Ascending aorta (tissue), 2 donors: ENCODE results near the gene NCBP3. TPM values are rescaled to one million over a fixed set of nuclear protein-coding genes. Genes with fewer than 3 reads are reported as not detected.

Experiments used
- DNase-seq, 2 donors: peaks; one replicate each; pipeline ENCODE4 v3.0.0-alpha.2; 2019; ENCODE audit warnings: low spot score in 2 of 2
- H3K27ac ChIP-seq, 2 donors: fragments of 200-600 bp; sonication (generic); one replicate each; pipeline ENCODE4 v1.5.1; 2016 to 2017; ENCODE audit warnings: mild to moderate bottlenecking in 1 of 2
- H3K27me3 ChIP-seq: fragments of 200-600 bp; sonication (generic); one replicate; pipeline ENCODE4 v1.5.1; 2017
- H3K36me3 ChIP-seq, 2 donors: fragments of 200-600 bp; sonication (generic); one replicate each; pipeline ENCODE4 v1.5.1; 2016
- H3K4me1 ChIP-seq, 2 donors: fragments of 200-600 bp; sonication (generic); one replicate each; pipeline ENCODE4 v1.5.1; 2016 to 2017; ENCODE audit warnings: mild to moderate bottlenecking in 1 of 2
- H3K4me3 ChIP-seq, 2 donors: fragments of 200-600 bp; sonication (generic); one replicate each; pipeline ENCODE4 v1.5.1; 2016 to 2017; ENCODE audit warnings: mild to moderate bottlenecking in 1 of 2
- H3K9me3 ChIP-seq, 2 donors: fragments of 200-600 bp; sonication (generic); one replicate each; pipeline ENCODE4 v1.5.1; 2016
- intact Hi-C: fragments of 100-400 bp; cut with DNase I; formaldehyde crosslinking; loops from one replicate; pipeline ENCODE4 v1.15.1; 2023
- total RNA-seq: library from RNA; depleted of rRNA; stranded (reverse); fragments of >200 nt; gene quantifications from one replicate; pipeline ENCODE4 v1.1.0, GENCODE V29; 2016
- TF ChIP-seq, protein P1 (sequence below), 3 experiments: fragments of 200-600 bp in 2 of 3; fragments of 450-650 bp in 1 of 3; sonication (generic) in 2 of 3; IDR thresholded peaks; one replicate each; pipeline ENCODE4 v1.5.1; 2016 to 2019; ENCODE audit warnings: antibody characterized with exemption in 3 of 3, mild to moderate bottlenecking in 1 of 3, moderate library complexity in 1 of 3

The NCBP3 gene
- total RNA-seq, 1 donor from 2014 or later: 3.9 TPM

DNA sequence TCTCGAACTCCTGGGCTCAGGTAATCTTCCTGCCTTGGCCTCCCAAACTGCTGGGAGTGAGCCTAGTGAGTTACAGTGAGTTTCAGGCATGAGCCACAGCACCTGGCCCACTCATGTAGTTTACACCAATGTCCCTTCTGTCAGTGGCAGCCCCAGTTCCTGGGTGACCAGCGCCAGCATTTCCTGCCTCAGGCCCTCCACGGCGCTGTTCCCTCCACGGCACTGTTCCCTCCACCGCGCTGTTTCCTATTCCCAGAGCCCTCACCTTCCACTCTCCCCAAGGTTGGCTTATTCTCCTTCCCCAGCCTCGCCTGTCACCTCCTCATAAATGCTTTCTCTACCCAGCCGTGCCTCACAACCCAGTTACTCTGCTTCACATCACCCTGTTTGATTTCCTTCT is 77.7 kb downstream of the NCBP3 start:
- no peaks in the 10 kb centered on the region for H3K4me1 ChIP-seq
- no peaks in the 10 kb centered on the region for H3K36me3 ChIP-seq
- intact Hi-C loops: no loop called here
- TF ChIP-seq, protein P1, sequence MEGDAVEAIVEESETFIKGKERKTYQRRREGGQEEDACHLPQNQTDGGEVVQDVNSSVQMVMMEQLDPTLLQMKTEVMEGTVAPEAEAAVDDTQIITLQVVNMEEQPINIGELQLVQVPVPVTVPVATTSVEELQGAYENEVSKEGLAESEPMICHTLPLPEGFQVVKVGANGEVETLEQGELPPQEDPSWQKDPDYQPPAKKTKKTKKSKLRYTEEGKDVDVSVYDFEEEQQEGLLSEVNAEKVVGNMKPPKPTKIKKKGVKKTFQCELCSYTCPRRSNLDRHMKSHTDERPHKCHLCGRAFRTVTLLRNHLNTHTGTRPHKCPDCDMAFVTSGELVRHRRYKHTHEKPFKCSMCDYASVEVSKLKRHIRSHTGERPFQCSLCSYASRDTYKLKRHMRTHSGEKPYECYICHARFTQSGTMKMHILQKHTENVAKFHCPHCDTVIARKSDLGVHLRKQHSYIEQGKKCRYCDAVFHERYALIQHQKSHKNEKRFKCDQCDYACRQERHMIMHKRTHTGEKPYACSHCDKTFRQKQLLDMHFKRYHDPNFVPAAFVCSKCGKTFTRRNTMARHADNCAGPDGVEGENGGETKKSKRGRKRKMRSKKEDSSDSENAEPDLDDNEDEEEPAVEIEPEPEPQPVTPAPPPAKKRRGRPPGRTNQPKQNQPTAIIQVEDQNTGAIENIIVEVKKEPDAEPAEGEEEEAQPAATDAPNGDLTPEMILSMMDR (IDR thresholded peaks at IDR 0.05): no peak
- no peaks in the 10 kb centered on the region for H3K27me3 ChIP-seq
- no peak for DNase-seq
- no peak overlapping the region for H3K4me3 ChIP-seq
- no peaks in the 10 kb centered on the region for H3K9me3 ChIP-seq
- H3K27ac ChIP-seq: no peak overlapping the region

DNA sequence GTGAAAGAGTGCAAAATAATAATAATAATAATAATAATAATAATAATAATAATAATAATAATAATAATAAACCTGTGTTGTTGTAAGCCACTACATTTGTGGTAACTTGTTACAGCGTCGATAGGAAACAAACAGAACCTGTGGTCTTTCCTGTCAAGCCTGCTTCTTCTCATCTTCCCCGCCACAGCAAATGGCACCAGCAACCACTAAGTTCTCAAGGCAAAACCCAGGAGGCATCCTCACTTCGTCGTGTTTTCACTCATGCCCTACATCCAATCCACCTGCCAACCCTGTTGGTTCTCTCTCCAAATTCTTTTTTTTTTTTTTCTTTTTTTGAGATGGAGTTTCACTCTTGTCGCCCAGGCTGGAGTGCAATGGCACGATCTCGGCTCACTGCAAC is 79.3 kb downstream of the NCBP3 start:
- Histone ChIP-seq H3K36me3 (no peaks in the 10 kb centered on the region), H3K27me3 (no peaks in the 10 kb centered on the region), H3K4me3 (no peak overlapping the region), H3K9me3 (no peaks in the 10 kb centered on the region), H3K4me1 (no peaks in the 10 kb centered on the region), H3K27ac (no peak overlapping the region)
- DNase-seq: no peak
- intact Hi-C loops: no loop called here
- TF ChIP-seq, protein P1 (IDR thresholded peaks at IDR 0.05): no peak

DNA sequence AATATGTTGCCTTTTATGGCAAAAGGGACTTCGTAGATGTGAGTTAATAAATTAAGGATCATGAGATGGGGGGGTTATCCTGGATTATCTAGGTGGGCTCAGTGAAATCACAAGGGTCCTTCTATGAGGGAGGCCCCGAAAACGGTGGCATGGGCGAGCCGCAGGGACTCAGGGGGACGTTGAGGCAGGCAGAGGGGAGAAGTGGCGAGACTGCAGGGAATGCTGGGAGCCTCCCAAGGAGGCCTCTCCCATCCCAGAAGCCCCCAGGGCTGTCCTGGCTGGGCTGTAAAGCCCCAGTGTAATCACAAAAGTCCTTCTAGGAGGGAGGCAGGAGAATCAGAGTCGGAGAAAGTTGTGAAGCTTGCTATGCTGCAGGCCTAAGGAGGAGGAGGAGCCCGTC is 80.1 kb downstream of the NCBP3 start:
- intact Hi-C loops: no loop called here
- Histone ChIP-seq H3K4me3 (no peak overlapping the region), H3K27ac (no peak overlapping the region), H3K27me3 (no peaks in the 10 kb centered on the region), H3K9me3 (no peaks in the 10 kb centered on the region), H3K36me3 (no peaks in the 10 kb centered on the region), H3K4me1 (no peaks in the 10 kb centered on the region)
- DNase-seq: no peak
- TF ChIP-seq, protein P1 (IDR thresholded peaks at IDR 0.05): no peak

DNA sequence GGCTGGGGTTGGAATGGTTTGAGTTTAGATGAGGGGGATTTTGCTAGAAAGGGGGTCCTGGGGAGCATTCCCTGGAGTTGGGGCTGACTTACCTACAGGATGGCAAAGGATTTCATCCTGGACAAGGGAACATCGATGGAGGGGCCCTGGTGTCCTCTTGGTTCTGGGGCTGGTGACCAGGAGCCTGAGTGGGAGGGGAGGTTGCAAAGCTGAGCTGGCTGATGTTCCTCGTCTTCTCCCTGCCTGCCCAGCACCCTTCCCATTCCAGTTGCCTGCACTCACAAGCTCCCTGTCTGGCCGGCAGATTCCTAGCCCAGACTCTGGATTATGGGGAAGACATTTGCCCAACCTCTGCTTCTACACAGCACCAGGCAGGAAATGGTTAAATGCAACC is 82.3 kb downstream of the NCBP3 start:
- TF ChIP-seq, protein P1 (IDR thresholded peaks at IDR 0.05): no peak
- H3K27me3 ChIP-seq: no peaks in the 10 kb centered on the region
- H3K27ac ChIP-seq: no peak overlapping the region

DNA sequence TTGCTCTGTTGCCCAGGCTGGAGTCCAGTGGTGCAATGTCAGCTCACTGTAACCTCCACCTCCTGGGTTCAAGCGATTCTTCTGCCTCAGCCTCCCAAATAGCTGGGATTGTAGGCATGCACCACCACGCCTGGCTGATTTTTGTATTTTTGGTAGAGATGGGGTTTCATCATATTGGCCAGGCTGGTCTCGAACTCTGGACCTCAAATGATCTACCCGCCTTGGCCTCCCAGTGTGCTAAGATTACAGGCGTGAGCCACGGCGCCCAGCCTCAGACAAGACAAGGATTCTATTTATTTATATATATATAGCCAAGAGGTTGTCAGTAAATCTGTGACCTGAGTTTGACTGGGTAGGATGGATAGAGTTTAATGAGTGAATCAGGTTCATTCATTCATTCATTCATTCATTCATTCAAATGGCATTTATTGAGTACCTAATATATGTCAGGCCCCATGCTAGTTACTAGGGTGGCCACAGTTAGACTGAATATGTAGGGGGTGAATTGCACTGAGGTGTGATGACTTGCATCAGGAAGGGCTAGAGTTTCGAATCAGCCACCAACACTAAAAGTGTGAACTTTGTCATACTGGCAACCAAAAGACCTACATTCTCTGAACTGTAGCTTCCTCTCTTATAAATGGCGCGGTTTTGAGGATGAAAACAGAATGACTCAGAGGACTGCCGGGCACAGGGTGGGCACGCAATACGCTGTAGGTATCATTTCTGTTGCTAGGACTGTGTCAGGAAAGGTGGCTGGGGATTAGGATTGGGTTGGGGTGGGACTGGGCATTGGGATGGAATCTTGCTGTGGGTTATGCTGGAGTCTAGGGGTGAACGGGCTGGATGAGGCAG is 82.9 kb downstream of the NCBP3 start:
- Histone ChIP-seq H3K4me1 (no peaks in the 10 kb centered on the region), H3K4me3 (no peak overlapping the region), H3K9me3 (no peaks in the 10 kb centered on the region), H3K27ac (no peak overlapping the region), H3K36me3 (no peaks in the 10 kb centered on the region), H3K27me3 (no peaks in the 10 kb centered on the region)
- DNase-seq: no peak
- intact Hi-C loops: no loop called here
- TF ChIP-seq, protein P1 (IDR thresholded peaks at IDR 0.05): no peak

More for the DNA sequence above, 82.3 kb downstream of the NCBP3 start:
- H3K4me3 ChIP-seq: no peak overlapping the region
- DNase-seq: no peak
- H3K4me1 ChIP-seq: no peaks in the 10 kb centered on the region
- intact Hi-C loops: no loop called here
- H3K9me3 ChIP-seq: no peaks in the 10 kb centered on the region
- H3K36me3 ChIP-seq: no peaks in the 10 kb centered on the region
